ENCODE results near the gene SNX5.

SNX5 gene

DNA sequence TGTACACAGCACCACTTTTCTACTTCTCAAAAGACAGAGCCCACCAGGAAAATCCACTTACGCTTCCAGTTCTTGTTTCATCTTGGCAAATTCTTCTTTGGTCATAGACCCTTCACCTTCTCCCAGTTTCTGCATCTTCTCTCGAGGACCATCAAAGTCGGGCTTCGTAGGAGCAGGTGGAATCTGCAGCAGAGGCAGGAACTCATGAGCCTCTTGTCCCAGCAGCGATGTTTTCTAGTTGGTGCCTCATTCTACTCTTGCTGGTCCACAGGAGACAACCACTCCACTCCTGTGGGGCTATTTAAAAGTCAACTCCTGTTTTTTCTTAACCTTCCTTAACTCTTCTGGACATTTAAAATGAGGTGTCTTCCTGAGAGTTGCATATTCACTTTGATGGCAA lies 14.7 kb downstream of the SNX5 start:
- TF ChIP-seq, protein P1, sequence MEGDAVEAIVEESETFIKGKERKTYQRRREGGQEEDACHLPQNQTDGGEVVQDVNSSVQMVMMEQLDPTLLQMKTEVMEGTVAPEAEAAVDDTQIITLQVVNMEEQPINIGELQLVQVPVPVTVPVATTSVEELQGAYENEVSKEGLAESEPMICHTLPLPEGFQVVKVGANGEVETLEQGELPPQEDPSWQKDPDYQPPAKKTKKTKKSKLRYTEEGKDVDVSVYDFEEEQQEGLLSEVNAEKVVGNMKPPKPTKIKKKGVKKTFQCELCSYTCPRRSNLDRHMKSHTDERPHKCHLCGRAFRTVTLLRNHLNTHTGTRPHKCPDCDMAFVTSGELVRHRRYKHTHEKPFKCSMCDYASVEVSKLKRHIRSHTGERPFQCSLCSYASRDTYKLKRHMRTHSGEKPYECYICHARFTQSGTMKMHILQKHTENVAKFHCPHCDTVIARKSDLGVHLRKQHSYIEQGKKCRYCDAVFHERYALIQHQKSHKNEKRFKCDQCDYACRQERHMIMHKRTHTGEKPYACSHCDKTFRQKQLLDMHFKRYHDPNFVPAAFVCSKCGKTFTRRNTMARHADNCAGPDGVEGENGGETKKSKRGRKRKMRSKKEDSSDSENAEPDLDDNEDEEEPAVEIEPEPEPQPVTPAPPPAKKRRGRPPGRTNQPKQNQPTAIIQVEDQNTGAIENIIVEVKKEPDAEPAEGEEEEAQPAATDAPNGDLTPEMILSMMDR (IDR thresholded peaks at IDR 0.05; ENCODE audit: borderline replicate concordance, insufficient read depth, low read depth, low read length), result no peak
- no peak overlapping the region for H3K4me3 ChIP-seq (ENCODE audit: low read depth, low read length)

DNA sequence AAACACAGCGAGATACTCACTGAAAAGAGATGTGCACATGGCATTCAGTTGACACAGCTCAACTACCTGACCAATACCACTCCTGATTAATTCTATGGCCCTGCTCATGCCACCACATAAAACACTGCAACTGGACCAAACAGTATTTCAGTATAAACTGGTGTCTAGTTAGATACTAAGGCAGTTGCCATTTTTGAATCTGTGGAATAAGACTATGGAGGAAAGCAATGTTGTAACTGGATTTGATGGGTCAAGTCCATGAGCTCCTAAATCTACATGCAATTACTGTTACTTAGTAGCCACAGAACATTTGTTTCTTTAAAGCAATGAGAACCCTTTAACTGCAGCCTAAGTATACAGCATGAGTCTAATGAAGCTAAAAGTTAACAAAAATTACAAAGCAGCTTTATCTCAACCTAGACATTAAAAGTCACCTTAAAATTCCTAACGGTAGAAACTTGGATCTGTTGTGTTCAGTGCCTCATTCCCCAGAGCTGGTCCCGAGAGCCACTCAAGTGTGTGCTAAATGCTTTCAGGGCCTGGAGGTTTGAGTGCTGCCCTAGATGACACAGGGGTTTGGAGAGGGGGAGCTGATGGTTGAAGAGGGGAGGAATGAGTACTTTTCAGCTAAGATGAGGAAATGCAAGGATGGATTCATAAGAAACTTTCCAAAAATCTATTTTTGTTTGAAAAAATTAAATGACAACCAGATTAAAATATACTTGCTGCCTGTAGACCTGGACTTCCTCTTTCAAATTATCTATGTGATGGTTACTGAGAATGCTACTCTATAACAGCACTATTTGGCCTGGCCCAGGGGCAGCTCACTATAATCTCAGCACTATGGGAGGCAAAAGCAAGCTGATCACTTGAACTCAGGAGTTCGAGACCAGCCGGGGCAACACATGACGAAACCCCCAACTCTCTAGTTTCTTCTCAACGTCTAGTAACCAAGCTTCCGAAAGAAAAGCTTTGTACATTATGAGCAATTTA lies 15.6 kb downstream of the SNX5 start:
- H3K4me3 ChIP-seq (ENCODE audit: low read depth, low read length), result no peak overlapping the region
- TF ChIP-seq, protein P1 (IDR thresholded peaks at IDR 0.05; ENCODE audit: borderline replicate concordance, insufficient read depth, low read depth, low read length), result no peak

DNA sequence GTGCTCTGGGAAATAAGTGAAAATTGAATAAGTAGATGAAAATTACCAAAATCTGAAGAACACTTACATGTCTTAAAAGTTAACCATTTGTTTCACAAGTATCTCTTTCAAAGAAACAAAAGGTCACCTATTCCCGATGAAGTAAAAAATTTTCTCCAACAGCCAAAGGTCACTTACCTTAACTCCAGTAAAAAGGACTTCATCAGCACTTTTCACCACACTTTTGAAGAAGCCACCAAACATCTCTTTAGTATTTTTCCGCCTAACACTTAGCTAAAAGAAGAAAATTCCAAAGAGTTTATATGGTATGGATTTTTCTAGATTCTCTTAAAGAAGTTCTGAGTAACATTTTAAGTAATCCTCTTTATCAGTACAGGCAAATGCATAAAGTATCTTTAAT lies 17.3 kb downstream of the SNX5 start:
- TF ChIP-seq, protein P1 (IDR thresholded peaks at IDR 0.05; ENCODE audit: borderline replicate concordance, insufficient read depth, low read depth, low read length), result no peak
- no peak overlapping the region for H3K4me3 ChIP-seq (ENCODE audit: low read depth, low read length)

DNA sequence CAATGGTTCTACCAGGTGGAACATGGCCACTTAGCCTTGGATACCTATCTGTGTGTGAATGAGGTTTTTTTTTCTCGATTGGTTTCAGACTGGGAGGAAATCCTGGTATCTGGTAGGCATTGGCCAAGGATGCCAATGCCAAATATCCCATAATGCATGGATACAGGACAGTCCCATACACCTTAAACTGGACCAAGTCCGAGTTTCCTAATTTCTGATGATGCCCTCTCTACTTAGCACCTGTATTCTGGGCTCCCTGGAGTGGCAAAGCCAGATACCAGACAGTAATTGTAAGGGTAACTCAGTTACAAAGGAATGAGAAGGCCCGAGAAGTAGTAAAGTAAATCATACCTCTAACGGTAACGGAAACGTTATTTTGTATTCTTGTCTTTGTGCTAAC lies 17.9 kb downstream of the SNX5 start:
- H3K4me3 ChIP-seq (ENCODE audit: low read depth, low read length), result no peak overlapping the region
- TF ChIP-seq, protein P1 (IDR thresholded peaks at IDR 0.05; ENCODE audit: borderline replicate concordance, insufficient read depth, low read depth, low read length), result no peak

DNA sequence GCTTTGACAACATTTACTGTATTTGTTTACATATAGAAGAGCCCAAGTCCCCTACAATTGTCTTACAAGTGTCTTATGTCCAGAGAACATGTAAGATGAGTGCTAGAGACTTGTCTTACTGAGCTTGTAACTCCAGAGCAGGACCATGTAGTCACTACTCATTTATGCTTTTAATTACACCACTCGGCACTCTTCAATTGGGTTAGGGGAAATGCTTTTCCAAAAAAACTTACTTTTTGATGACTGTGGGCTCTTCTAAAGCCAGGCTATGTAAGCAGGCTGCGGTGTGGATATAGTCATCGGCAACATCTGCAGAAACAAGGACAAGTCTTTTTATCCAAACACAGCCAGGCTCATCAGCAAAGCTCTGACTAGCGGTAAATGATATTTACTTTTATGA lies 18.7 kb downstream of the SNX5 start:
- TF ChIP-seq, protein P1 (IDR thresholded peaks at IDR 0.05; ENCODE audit: borderline replicate concordance, insufficient read depth, low read depth, low read length), result no peak
- no peak overlapping the region for H3K4me3 ChIP-seq (ENCODE audit: low read depth, low read length)

DNA sequence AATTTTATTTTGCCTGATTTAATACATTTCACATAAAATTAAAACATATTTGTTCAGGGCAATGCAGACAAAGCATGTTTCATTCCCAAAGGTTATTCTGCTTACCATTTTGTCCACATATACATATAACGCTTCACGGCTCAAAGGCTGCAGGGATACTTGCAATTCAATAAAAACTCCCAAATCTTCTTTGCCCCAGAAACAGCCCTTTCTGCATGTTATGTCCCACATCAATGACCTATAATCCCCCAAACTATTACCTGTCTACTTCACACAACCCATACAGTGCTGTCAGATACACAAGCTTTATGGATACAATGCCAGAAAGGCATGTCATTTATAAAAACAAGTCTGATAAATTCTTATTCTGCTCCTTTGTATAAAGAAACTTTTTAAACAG lies 20.2 kb downstream of the SNX5 start:
- TF ChIP-seq, protein P1 (IDR thresholded peaks at IDR 0.05; ENCODE audit: borderline replicate concordance, insufficient read depth, low read depth, low read length), result no peak
- no peak overlapping the region for H3K4me3 ChIP-seq (ENCODE audit: low read depth, low read length)

DNA sequence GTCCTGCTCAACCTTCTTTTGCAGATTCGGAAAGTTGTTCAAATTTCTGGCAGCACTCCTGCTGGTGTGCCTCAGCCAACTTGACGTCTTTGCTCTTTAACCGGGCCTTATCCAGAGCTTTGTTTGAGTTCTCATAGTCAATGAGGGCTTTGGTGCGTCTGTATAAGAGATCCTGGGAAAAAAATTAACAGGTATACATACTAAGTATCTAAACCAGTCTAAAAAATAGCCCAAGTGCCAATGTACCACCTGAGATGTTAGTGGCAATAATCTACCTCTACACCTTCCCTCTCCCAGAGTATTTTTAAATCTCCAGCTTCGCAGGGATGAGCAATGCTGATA lies 21.1 kb downstream of the SNX5 start:
- H3K4me3 ChIP-seq (ENCODE audit: low read depth, low read length), result no peak overlapping the region
- TF ChIP-seq, protein P1 (IDR thresholded peaks at IDR 0.05; ENCODE audit: borderline replicate concordance, insufficient read depth, low read depth, low read length), result no peak

Measured in GM12875 (cell line).